Adrenal gland (tissue), 12 donors: ENCODE measurements around the gene CDK4. TPM values are rescaled to one million over a fixed set of nuclear protein-coding genes. Genes with fewer than 3 reads are reported as not detected.

Experiments used
- DNase-seq, 7 donors: peaks; one replicate each; pipeline ENCODE4 v3.0.0-alpha.2; 2019 to 2020
- H3K27ac ChIP-seq, 5 donors: fragments of 200-600 bp; sonication (generic) in 4 of 5; 1 replicate in 3 of 5; 2 replicates in 2 of 5; pipeline versions ENCODE4 v1.5.1 to v1.8.0; 2016 to 2020; ENCODE audit warnings: mild to moderate bottlenecking in 1 of 5
- H3K27me3 ChIP-seq: fragments of 200-600 bp; 2 replicates; pipeline ENCODE4 v1.8.0; 2021
- H3K36me3 ChIP-seq, 2 donors: fragments of 200-600 bp; replicated peaks in 1 of 2; 1 replicate in 1 of 2; 2 replicates in 1 of 2; pipeline versions ENCODE4 v1.5.1 to v1.8.0; 2018 to 2022
- H3K4me1 ChIP-seq, 2 donors: fragments of 200-600 bp; replicated peaks in 1 of 2; 1 replicate in 1 of 2; 2 replicates in 1 of 2; pipeline versions ENCODE4 v1.5.1 to v1.8.0; 2018 to 2021
- H3K4me3 ChIP-seq, 4 donors: fragments of 200-600 bp; sonication (generic) in 3 of 4; one replicate each; pipeline ENCODE4 v1.5.1; 2016 to 2018
- H3K9me3 ChIP-seq, 3 donors: fragments of 200-600 bp; sonication (generic) in 1 of 3; replicated peaks in 1 of 3; 1 replicate in 2 of 3; 2 replicates in 1 of 3; pipeline versions ENCODE4 v1.5.1 to v1.8.0; 2016 to 2021
- CTCF ChIP-seq, 6 experiments: fragments of 450-650 bp in 4 of 6; fragments of 200-600 bp in 2 of 6; sonication (generic) in 1 of 6; IDR thresholded peaks; 1 replicate in 5 of 6; 2 replicates in 1 of 6; pipeline versions ENCODE4 v1.5.1 to v1.8.0; 2016 to 2021; ENCODE audit warnings: antibody characterized with exemption in 6 of 6, mild to moderate bottlenecking in 2 of 6, moderate library complexity in 1 of 6
- POLR2A ChIP-seq, 2 donors: fragments of 450-650 bp; IDR thresholded peaks; one replicate each; pipeline ENCODE4 v1.6.1; 2017; ENCODE audit warnings: antibody characterized with exemption in 2 of 2, mild to moderate bottlenecking in 2 of 2, moderate library complexity in 1 of 2
- WGBS, 4 donors: extraction: QIAGEN DNeasy Blood & Tissue Kit in 2 of 4; methylation state at CpG; one replicate each; pipeline versions ENCODE4 v1.1.5 to v1.1.7; 2013 to 2017; 5-methylcytosine and 5-hydroxymethylcytosine counted together
- intact Hi-C, 2 donors: fragments of 100-400 bp; cut with DNase I; formaldehyde crosslinking; loops; one replicate each; pipeline versions ENCODE4 v1.14.1 to v1.15.0; 2022 to 2023
- polyA plus RNA-seq, 3 donors: library from polyadenylated mRNA; stranded (reverse); fragments of 200-250 nt in 2 of 3; fragments of 350-450 nt in 1 of 3; fragmentation: Illumina TruSeq in 1 of 3; extraction: RNeasy Lipid Tissue Mini Kit (QIAGEN cat#74804) in 1 of 3; gene quantifications; one replicate each; pipeline ENCODE4 v1.2.3, GENCODE V29; 2013 to 2014
- total RNA-seq, 9 donors: library from RNA; depleted of rRNA in 4 of 9; stranded (reverse); fragments of >200 nt in 4 of 9; fragments of 120-200 nt in 1 of 9; fragmentation: NEBNext Ultra II Directional in 1 of 9; extraction: Animal tissue kit (Norgen Biotek cat#: 25700) in 1 of 9; gene quantifications; one replicate each; pipeline versions ENCODE4 v1.1.0 to v1.2.4, GENCODE V29; 2013 to 2023
- donor health status: healthy with polysubstance abuse.
- donor health status: Bipolar disorder and iron deficiency.
- donor health status: DM: yes; HTN: yes; CAD: no.
- donor health status: DM: no; HTN: no; CAD: no.
- donor health status: DM: no; HTN: no; CAD: no.
- donor health status: DM: yes; HTN: yes; CAD: no.

CDK4 gene
- total and polyA plus RNA-seq, 12 donors, result 46.8 to 197 (median 139) TPM

GRCh38 chr12:57770734-57771133, 18.6 kb upstream of the CDK4 start:
- Histone ChIP-seq H3K9me3 (no peaks in the 10 kb centered on the region), H3K27me3 (no peaks in the 10 kb centered on the region), H3K4me3 (no peak overlapping the region), H3K36me3 (no peaks in the 10 kb centered on the region), H3K27ac (peak overlapping the region in 2 of 5 donors; percentile 93), H3K4me1 (peaks cover 26 to 30% of the 10 kb centered on the region in 2 donors)
- no peak for DNase-seq
- TF ChIP-seq POLR2A (IDR thresholded peaks at IDR 0.05), result no peak
- no peak for TF ChIP-seq CTCF (IDR thresholded peaks at IDR 0.05)
- 81 to 93% (median 82%) methylated on average over 4 of the region's 4 CpGs for WGBS, 4 donors
- intact Hi-C loops, result loop anchor here in 1 of 2 donors (5.0 kb wide), 1 partner anchor 43 kb away; no protein-coding TSS in a partner anchor

- Histone ChIP-seq H3K36me3 (no peaks in the 10 kb centered on the region), H3K4me3 (no peak overlapping the region), H3K27ac (no peak overlapping the region), H3K9me3 (no peaks in the 10 kb centered on the region), H3K4me1 (peaks cover 36 to 42% of the 10 kb centered on the region in 2 donors), H3K27me3 (no peaks in the 10 kb centered on the region)
- intact Hi-C loops, result no loop called here
- 94 to 97% (median 96%) methylated on average over 10 to 11 of the region's 11 CpGs for whole genome bisulfite sequencing, 4 donors
- no peak for DNase-seq
- TF ChIP-seq POLR2A (IDR thresholded peaks at IDR 0.05) (no peak), CTCF (IDR thresholded peaks at IDR 0.05) (no peak)
These were observed 17.5 kb upstream of the CDK4 start for GRCh38 chr12:57769594-57769993.

- DNase-seq, result no peak
- H3K27me3 ChIP-seq, result no peaks in the 10 kb centered on the region
- 57 to 68% (median 61%) methylated on average over 3 of the region's 3 CpGs for WGBS, 4 donors
- H3K4me3 ChIP-seq, result no peak overlapping the region
- TF ChIP-seq POLR2A (IDR thresholded peaks at IDR 0.05) (no peak), CTCF (IDR thresholded peaks at IDR 0.05) (no peak)
- no peaks in the 10 kb centered on the region for H3K9me3 ChIP-seq
- intact Hi-C loops, result no loop called here
- H3K4me1 ChIP-seq, result peaks cover 30 to 37% of the 10 kb centered on the region in 2 donors
- H3K27ac ChIP-seq, result no peak overlapping the region
- no peaks in the 10 kb centered on the region for H3K36me3 ChIP-seq
These were observed 15.8 kb upstream of the CDK4 start for GRCh38 chr12:57767876-57768275.

- H3K27ac ChIP-seq, result no peak overlapping the region
- no peak for DNase-seq
- peaks cover 29 to 37% of the 10 kb centered on the region in 2 donors for H3K4me1 ChIP-seq
- H3K27me3 ChIP-seq, result no peaks in the 10 kb centered on the region
- no peaks in the 10 kb centered on the region for H3K9me3 ChIP-seq
- H3K4me3 ChIP-seq, result no peak overlapping the region
- intact Hi-C loops, result no loop called here
- TF ChIP-seq CTCF (IDR thresholded peaks at IDR 0.05) (no peak), POLR2A (IDR thresholded peaks at IDR 0.05) (no peak)
- H3K36me3 ChIP-seq, result no peaks in the 10 kb centered on the region
These were observed 15.2 kb upstream of the CDK4 start for GRCh38 chr12:57767305-57767698.
